ENCODE data around the gene PPARA. TPM values are rescaled to one million over a fixed set of nuclear protein-coding genes. Genes with fewer than 3 reads are reported as not detected.
A peak's percentile ranks its signal among the peaks of the same experiment; 100 is the strongest.

The PPARA gene
- total and polyA plus RNA-seq, 9 of the 15 experiments (the other 6 are each of a cell fraction or from before 2014, with no cell fraction given): 0.64 to 5.3 (median 3.5) TPM

DNA sequence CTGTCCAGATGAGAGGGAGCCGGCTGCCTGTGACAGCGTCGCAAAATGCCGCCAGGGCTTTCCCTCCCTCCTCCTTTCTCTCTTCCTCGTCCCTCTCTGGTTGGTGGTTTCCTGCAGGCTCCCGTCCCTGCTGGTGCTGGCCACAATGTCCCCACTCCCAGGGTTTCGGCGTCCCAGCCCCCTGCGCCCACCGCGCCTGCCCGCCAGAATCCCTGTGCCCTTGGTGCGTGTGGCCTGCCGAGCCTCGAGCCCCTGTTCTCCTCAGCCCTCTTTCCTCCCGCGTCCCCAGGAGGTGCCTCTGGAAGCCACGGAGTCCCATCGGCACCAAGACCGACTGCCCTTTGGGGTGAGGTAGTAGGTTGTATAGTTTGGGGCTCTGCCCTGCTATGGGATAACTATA is 37.9 kb upstream of the PPARA start (continued):
- no peak for TF ChIP-seq NONO (IDR thresholded peaks at IDR 0.05; ENCODE audit: low read depth in 2 of 2, low read length in 1 of 2)

DNA sequence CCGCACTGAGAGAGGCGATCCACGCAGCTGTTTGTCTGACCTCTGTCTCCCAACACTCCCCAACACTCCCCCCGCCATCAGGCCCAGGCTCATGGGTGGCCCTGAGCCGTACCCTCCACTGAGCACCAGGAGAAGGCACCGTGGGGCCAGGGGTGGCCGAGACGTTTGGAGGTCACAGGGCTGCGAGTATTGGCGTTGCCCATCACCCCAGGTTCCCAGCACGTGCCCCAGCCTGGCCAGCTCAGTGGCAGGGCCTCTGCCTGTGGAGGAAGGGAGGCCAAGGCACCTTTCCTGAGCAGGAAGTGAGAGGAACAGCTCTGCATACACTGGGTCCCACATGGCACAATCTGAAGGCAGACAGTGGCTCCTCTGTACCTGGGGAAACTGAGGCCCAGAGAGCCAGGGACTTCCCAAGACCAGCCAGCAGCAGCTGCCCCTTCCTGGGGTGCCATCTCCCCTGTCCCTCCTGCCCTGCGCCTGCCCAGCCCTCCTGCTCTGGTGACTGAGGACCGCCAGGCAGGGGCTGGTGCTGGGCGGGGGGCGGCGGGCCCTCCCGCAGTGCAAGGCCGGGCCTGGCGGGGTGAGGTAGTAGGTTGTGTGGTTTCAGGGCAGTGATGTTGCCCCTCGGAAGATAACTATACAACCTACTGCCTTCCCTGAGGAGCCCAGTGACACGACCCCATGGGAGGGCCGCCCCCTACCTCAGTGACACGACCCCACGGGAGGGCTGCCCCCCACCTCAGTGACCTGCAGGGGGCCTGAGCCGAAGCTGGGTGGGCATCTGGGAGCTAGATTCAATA is 37.0 kb upstream of the PPARA start:
- Histone ChIP-seq H3K4me1 (replicated peaks in 1 of 2; ENCODE audit: control insufficient read depth in 2 of 2, insufficient read depth in 2 of 2, low read length in 2 of 2) (peaks cover 0 to 76% of the 10 kb centered on the region in 2 experiments; a peak in 2 of 5 replicates), H3K9ac (ENCODE audit: insufficient read depth in 1 of 2, low read depth in 2 of 2, low read length in 2 of 2) (peak overlapping the region in 1 of 2 experiments; percentile 45; a peak in 1 of 4 replicates), H3K36me3 (ENCODE audit: control insufficient read depth, insufficient read depth, low read length) (peaks cover 3% of the 10 kb centered on the region; the same call in 1 of the 3 replicates), H3K9me1 (ENCODE audit: control insufficient read depth, insufficient read depth, low read length) (no peaks in the 10 kb centered on the region), H2AFZ (ENCODE audit: low read depth, low read length) (no peak overlapping the region), H3K4me2 (ENCODE audit: insufficient read depth, low read length) (no peak overlapping the region), H3K27me3 (ENCODE audit: control insufficient read depth in 2 of 2, insufficient read depth in 2 of 2, low read length in 2 of 2) (no peaks in the 10 kb centered on the region), H3K27ac (ENCODE audit: extremely low read depth, low read depth, low read length) (no peak overlapping the region), H3K4me3 (no peak overlapping the region), H3K79me2 (ENCODE audit: control insufficient read depth, insufficient read depth, low read length) (no peaks in the 10 kb centered on the region), H4K20me1 (replicated peaks; ENCODE audit: control insufficient read depth, insufficient read depth, low read length) (no peaks in the 10 kb centered on the region), H3K9me3 (replicated peaks; ENCODE audit: control insufficient read depth, insufficient read depth, low read depth, low read length) (no peaks in the 10 kb centered on the region)
- 49% methylated on average over 4 of the region's 25 CpGs for WGBS (ENCODE audit: insufficient coverage, low coverage, missing lambda C conversion rate)
- in situ Hi-C loops (cut with MboI) (loop anchor here (5.0 kb wide), 1 partner anchor 531 kb away; no protein-coding TSS in a partner anchor), intact Hi-C loops (cut with micrococcal nuclease) (loop anchor here (10.0 kb wide), 1 partner anchor 539 kb away; no protein-coding TSS in a partner anchor)
- TSS peak; percentile 46 for BruUV-seq (replicated peaks)
- ChIA-PET CTCF (ENCODE audit: low intra/inter-chr PET ratio) (no interaction called here), POLR2A (no interaction called here)
- no peak for TF ChIP-seq ARID1B (IDR thresholded peaks at IDR 0.05)
- no peak for TF ChIP-seq NCOA2 (IDR thresholded peaks at IDR 0.05; ENCODE audit: partially characterized antibody in 2 of 2)
- peak; percentile 38 for TF ChIP-seq POLR2G (IDR thresholded peaks at IDR 0.05; ENCODE audit: low read depth, low read length)
- ATAC-seq (no peak), DNase-seq (ENCODE audit: extremely low read depth in 1 of 4, low spot score in 3 of 4) (no peak), FAIRE-seq (no peak)

Data from K562 (cell line).